Measurements from ENCODE around the gene DNER. TPM values are rescaled to one million over a fixed set of nuclear protein-coding genes. Genes with fewer than 3 reads are reported as not detected.
"Not testable (repeated sequence)": the region's sequence is repeated elsewhere in the genome, so short reads cannot be mapped to it uniquely, and the experiment has no call there.

The DNER gene, protein sequence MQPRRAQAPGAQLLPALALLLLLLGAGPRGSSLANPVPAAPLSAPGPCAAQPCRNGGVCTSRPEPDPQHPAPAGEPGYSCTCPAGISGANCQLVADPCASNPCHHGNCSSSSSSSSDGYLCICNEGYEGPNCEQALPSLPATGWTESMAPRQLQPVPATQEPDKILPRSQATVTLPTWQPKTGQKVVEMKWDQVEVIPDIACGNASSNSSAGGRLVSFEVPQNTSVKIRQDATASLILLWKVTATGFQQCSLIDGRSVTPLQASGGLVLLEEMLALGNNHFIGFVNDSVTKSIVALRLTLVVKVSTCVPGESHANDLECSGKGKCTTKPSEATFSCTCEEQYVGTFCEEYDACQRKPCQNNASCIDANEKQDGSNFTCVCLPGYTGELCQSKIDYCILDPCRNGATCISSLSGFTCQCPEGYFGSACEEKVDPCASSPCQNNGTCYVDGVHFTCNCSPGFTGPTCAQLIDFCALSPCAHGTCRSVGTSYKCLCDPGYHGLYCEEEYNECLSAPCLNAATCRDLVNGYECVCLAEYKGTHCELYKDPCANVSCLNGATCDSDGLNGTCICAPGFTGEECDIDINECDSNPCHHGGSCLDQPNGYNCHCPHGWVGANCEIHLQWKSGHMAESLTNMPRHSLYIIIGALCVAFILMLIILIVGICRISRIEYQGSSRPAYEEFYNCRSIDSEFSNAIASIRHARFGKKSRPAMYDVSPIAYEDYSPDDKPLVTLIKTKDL
- total RNA-seq (100 to 1,000 TPM in 7 of 9 donors, 10 to 100 TPM in 2; 81.2 to 309 (median 191) TPM), polyA plus RNA-seq (100 to 1,000 TPM in 1 of 3 donors, 10 to 100 TPM in 2; 49.2 to 188 (median 56.9) TPM)
- long read RNA-seq, donor 1, transcript DNER-201 (13 exons, 3,260 nt) = major isoform, 35 of 54 reads
- long read RNA-seq, donor 1, partial matches to known transcripts = 19 of 54 reads
- long read RNA-seq, donor 1, other reads (novel, unspliced or antisense) = 0 of 54 reads
- long read RNA-seq, donor 2, transcript DNER-201 (13 exons, 3,260 nt) = major isoform, 11 of 16 reads
- long read RNA-seq, donor 2, partial matches to known transcripts = 5 of 16 reads
- long read RNA-seq, donor 2, other reads (novel, unspliced or antisense) = 0 of 16 reads
- long read RNA-seq, donor 3, transcript DNER-201 (13 exons, 3,260 nt) = major isoform, 35 of 49 reads
- long read RNA-seq, donor 3, partial matches to known transcripts = 7 of 49 reads
- long read RNA-seq, donor 3, other reads (novel, unspliced or antisense) = 7 of 49 reads
- long read RNA-seq, donor 4, transcript DNER-201 (13 exons, 3,260 nt) = major isoform, 27 of 54 reads
- long read RNA-seq, donor 4, partial matches to known transcripts = 22 of 54 reads
- long read RNA-seq, donor 4, other reads (novel, unspliced or antisense) = 5 of 54 reads
- long read RNA-seq, donor 5, transcript DNER-201 (13 exons, 3,260 nt) = major isoform, 844 of 947 reads
- long read RNA-seq, donor 5, partial matches to known transcripts = 31 of 947 reads
- long read RNA-seq, donor 5, other reads (novel, unspliced or antisense) = 72 of 947 reads
- long read RNA-seq, donor 6, partial matches to known transcripts = 19 of 25 reads
- long read RNA-seq, donor 6, other reads (novel, unspliced or antisense) = 3 of 25 reads
- long read RNA-seq, donor 7, transcript DNER-201 (13 exons, 3,260 nt) = major isoform, 16 of 16 reads
- long read RNA-seq, donor 7, partial matches to known transcripts = 0 of 16 reads
- long read RNA-seq, donor 7, other reads (novel, unspliced or antisense) = 0 of 16 reads
- long read RNA-seq, donor 8, transcript DNER-201 (13 exons, 3,260 nt) = major isoform, 35 of 35 reads
- long read RNA-seq, donor 8, partial matches to known transcripts = 0 of 35 reads
- long read RNA-seq, donor 8, other reads (novel, unspliced or antisense) = 0 of 35 reads
- long read RNA-seq, donor 9, transcript DNER-201 (13 exons, 3,260 nt) = major isoform, 21 of 28 reads
- long read RNA-seq, donor 9, partial matches to known transcripts = 7 of 28 reads
- long read RNA-seq, donor 9, other reads (novel, unspliced or antisense) = 0 of 28 reads
- long read RNA-seq, donor 10, transcript DNER-201 (13 exons, 3,260 nt) = major isoform, 12 of 12 reads
- long read RNA-seq, donor 10, partial matches to known transcripts = 0 of 12 reads
- long read RNA-seq, donor 10, other reads (novel, unspliced or antisense) = 0 of 12 reads

DNA sequence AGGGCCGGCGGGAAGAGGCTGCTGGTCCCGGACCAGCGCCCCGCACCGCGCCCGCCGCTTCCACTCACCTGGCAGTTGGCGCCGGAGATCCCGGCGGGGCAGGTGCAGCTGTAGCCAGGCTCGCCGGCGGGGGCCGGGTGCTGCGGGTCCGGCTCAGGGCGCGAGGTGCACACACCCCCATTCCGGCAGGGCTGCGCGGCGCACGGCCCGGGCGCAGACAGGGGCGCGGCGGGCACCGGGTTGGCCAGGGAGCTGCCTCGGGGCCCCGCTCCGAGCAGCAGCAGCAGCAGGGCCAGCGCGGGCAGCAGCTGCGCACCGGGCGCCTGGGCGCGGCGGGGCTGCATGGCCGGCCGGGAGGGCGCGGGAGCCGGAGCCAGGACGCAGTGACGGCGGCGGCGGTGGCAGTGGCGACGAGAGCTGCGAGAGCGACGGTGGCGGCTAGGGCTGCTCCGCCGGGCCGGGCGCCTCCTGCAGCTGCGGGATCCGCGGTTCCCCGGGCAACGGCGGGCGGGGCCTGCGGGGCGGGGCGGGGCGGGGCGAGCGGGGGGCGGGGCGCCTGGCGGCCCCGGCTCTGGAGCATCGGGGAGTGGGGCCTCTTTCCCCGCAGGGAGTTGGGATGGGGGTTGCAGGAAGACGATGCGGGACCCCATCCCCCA is at the start of gene DNER:
Gene DNER, minus strand, starts transcription at position 476 of the 656 bp plus-strand sequence. Its CDS starts 132 bp downstream, at position 344.
- peak within 1 kb of the TSS; percentile 60 to 93 (median 81) for H3K27ac ChIP-seq
- peak; percentile 63 to 82 (median 76) for DNase-seq
- WGBS, 4 donors = 0 to 2% (median 1%) methylated on average over 5 to 84 of the region's 84 CpGs
- no peaks in the 10 kb centered on the region for H3K36me3 ChIP-seq (replicated peaks in 1 of 2)
- H3K4me1 ChIP-seq (replicated peaks in 1 of 2) = peaks cover 0 to 36% of the 10 kb centered on the region in 2 donors
- intact Hi-C loops (cut with DNase I) = loop anchor here in 1 of 2 donors (10.0 kb wide), 2 partner anchors 129 to 289 kb away; no protein-coding TSS in a partner anchor
- H3K4me3 ChIP-seq = peak within 1 kb of the TSS in 3 of 4 donors; percentile 27 to 73 (median 34)
- no peaks in the 10 kb centered on the region for H3K9me3 ChIP-seq (replicated peaks in 1 of 3)
- H3K27me3 ChIP-seq = peaks cover 3% of the 10 kb centered on the region
- TF ChIP-seq, protein P1, sequence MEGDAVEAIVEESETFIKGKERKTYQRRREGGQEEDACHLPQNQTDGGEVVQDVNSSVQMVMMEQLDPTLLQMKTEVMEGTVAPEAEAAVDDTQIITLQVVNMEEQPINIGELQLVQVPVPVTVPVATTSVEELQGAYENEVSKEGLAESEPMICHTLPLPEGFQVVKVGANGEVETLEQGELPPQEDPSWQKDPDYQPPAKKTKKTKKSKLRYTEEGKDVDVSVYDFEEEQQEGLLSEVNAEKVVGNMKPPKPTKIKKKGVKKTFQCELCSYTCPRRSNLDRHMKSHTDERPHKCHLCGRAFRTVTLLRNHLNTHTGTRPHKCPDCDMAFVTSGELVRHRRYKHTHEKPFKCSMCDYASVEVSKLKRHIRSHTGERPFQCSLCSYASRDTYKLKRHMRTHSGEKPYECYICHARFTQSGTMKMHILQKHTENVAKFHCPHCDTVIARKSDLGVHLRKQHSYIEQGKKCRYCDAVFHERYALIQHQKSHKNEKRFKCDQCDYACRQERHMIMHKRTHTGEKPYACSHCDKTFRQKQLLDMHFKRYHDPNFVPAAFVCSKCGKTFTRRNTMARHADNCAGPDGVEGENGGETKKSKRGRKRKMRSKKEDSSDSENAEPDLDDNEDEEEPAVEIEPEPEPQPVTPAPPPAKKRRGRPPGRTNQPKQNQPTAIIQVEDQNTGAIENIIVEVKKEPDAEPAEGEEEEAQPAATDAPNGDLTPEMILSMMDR (IDR thresholded peaks at IDR 0.05) = peak in 1 of 6 experiments; percentile 0
- TF ChIP-seq POLR2A (IDR thresholded peaks at IDR 0.05) = peak in 1 of 2 donors; percentile 77

DNA sequence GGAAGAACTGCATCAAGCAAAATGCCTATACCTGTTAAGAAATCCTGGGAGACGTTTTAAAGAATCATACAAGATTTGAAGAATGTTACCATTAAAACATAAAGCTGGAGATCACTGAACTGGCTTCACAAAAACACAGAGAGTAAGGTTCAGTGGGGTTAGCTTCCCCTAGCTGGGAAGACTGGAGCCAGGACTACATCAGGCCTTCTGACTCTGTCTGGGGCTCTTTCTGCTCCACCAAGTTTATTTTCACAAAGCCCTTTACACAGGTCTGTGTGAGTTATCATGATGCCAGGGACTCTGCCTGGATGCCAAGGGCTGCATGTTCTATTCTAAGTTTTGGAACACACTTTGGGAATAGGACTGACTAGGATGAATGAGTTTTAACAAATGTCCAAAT is 47.3 kb upstream of the DNER start:
- TF ChIP-seq, protein P1 (IDR thresholded peaks at IDR 0.05) = no peak
- TF ChIP-seq POLR2A (IDR thresholded peaks at IDR 0.05) = no peak
- 67 to 71% (median 70%) methylated on average over 1 of the region's 1 CpG for WGBS, 4 donors
- DNase-seq = no peak
- Histone ChIP-seq H3K9me3 (replicated peaks in 1 of 3) (no peaks in the 10 kb centered on the region), H3K27ac (no peak overlapping the region), H3K27me3 (no peaks in the 10 kb centered on the region), H3K4me3 (no peak overlapping the region), H3K4me1 (replicated peaks in 1 of 2) (no peaks in the 10 kb centered on the region), H3K36me3 (replicated peaks in 1 of 2) (peaks cover 0 to 24% of the 10 kb centered on the region in 2 donors)
- intact Hi-C loops (cut with DNase I) = no loop called here

DNA sequence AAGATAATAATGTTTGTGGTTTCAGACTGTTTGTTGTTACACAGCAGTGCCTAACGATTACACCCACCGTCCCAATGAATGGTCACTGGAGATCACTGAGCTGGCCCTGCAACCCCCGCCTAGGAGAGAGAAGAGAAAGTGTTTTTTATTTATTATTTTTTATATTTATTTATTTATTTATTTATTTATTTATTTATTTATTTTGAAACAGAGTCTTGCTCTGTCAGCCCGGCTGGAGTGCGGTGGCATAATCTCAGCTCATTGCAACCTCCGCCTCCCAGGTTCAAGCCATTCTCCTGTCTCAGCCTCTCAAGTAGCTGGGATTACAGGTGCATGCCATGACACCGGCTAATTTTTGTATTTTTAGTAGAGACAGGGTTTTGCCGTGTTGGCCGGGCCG is 43.1 kb upstream of the DNER start:
- DNase-seq; H3K36me3 ChIP-seq (replicated peaks in 1 of 2); H3K27me3 ChIP-seq; intact Hi-C loops (cut with DNase I); H3K27ac ChIP-seq; H3K4me1 ChIP-seq (replicated peaks in 1 of 2); H3K9me3 ChIP-seq (replicated peaks in 1 of 3); H3K4me3 ChIP-seq: not testable (repeated sequence)
- WGBS, 4 donors = 96 to 98% (median 98%) methylated on average over 10 of the region's 10 CpGs
